Mesodermal cell (in vitro differentiated cells): ENCODE results near the gene ITPKB.
A peak's percentile ranks its signal among the peaks of the same experiment; 100 is the strongest.

ENCODE experiments used
- H3K27ac ChIP-seq: 2 replicates; pipeline ENCODE4 v1.7.0; 2013; ENCODE audit warnings: mild to moderate bottlenecking, low read depth, low read length, moderate library complexity; ENCODE audit not compliant: severe bottlenecking
- H3K36me3 ChIP-seq: 2 replicates; pipeline ENCODE4 v1.7.1; 2013; ENCODE audit warnings: mild to moderate bottlenecking, low read length, moderate library complexity; ENCODE audit not compliant: control insufficient read depth, insufficient read depth
- H3K4me1 ChIP-seq: one replicate; pipeline ENCODE4 v1.7.1; 2013; ENCODE audit warnings: mild to moderate bottlenecking, low read length; ENCODE audit not compliant: insufficient read depth, control insufficient read depth, poor library complexity, severe bottlenecking
- H3K4me3 ChIP-seq: 2 replicates; pipeline ENCODE4 v1.7.0; 2013; ENCODE audit warnings: low read length, control low read depth, mild to moderate bottlenecking; ENCODE audit not compliant: insufficient read depth, poor library complexity, severe bottlenecking; ENCODE audit errors: extremely low read depth
- H3K9me3 ChIP-seq: 2 replicates; pipeline ENCODE4 v1.7.1; 2013; ENCODE audit warnings: mild to moderate bottlenecking, low read length, moderate library complexity; ENCODE audit not compliant: control insufficient read depth
- WGBS, 2 experiments: methylation state at CpG; one replicate each; pipeline ENCODE4 v1.1.5; 2013; ENCODE audit warnings: missing lambda C conversion rate in 2 of 2; ENCODE audit not compliant: insufficient coverage in 2 of 2; 5-methylcytosine and 5-hydroxymethylcytosine counted together

The ITPKB gene

GRCh38 chr1:226714148-226714547, 24.9 kb downstream of the ITPKB start:
- no peak overlapping the region for H3K27ac ChIP-seq

GRCh38 chr1:226712742-226713419, 26.2 kb downstream of the ITPKB start:
- Histone ChIP-seq H3K4me3 (no peak overlapping the region), H3K36me3 (peaks cover 5% of the 10 kb centered on the region), H3K9me3 (no peaks in the 10 kb centered on the region), H3K4me1 (peaks cover 20% of the 10 kb centered on the region), H3K27ac (no peak overlapping the region)
- 87 to 89% methylated on average over 11 to 13 of the region's 19 CpGs for WGBS, 2 experiments

More at GRCh38 chr1:226714148-226714547, 24.9 kb downstream of the ITPKB start:
- H3K4me1 ChIP-seq, result peaks cover 10% of the 10 kb centered on the region
- H3K36me3 ChIP-seq, result peaks cover 7% of the 10 kb centered on the region
- H3K4me3 ChIP-seq, result no peak overlapping the region
- no peaks in the 10 kb centered on the region for H3K9me3 ChIP-seq

GRCh38 chr1:226711976-226712741, 26.9 kb downstream of the ITPKB start:
- Histone ChIP-seq H3K4me1 (peaks cover 20% of the 10 kb centered on the region), H3K27ac (no peak overlapping the region), H3K4me3 (no peak overlapping the region), H3K9me3 (no peaks in the 10 kb centered on the region), H3K36me3 (peaks cover 5% of the 10 kb centered on the region)
- WGBS, 2 experiments, result 90 to 91% methylated on average over 16 to 18 of the region's 21 CpGs

GRCh38 chr1:226710501-226710900, 28.6 kb downstream of the ITPKB start:
- Histone ChIP-seq H3K36me3 (peaks cover 8% of the 10 kb centered on the region), H3K4me1 (peaks cover 20% of the 10 kb centered on the region), H3K9me3 (no peaks in the 10 kb centered on the region), H3K27ac (no peak overlapping the region), H3K4me3 (no peak overlapping the region)
- 85 to 90% methylated on average over 2 of the region's 6 CpGs for WGBS, 2 experiments

GRCh38 chr1:226709953-226710352, 29.1 kb downstream of the ITPKB start:
- Histone ChIP-seq H3K36me3 (peaks cover 8% of the 10 kb centered on the region), H3K4me3 (no peak overlapping the region), H3K27ac (no peak overlapping the region), H3K4me1 (peaks cover 20% of the 10 kb centered on the region), H3K9me3 (no peaks in the 10 kb centered on the region)
- WGBS, 2 experiments, result 97 to 100% methylated on average over 2 of the region's 4 CpGs

- Histone ChIP-seq H3K4me3 (no peak overlapping the region), H3K36me3 (peaks cover 4% of the 10 kb centered on the region), H3K4me1 (peaks cover 20% of the 10 kb centered on the region), H3K27ac (no peak overlapping the region), H3K9me3 (no peaks in the 10 kb centered on the region)
- 80 to 82% methylated on average over 5 of the region's 5 CpGs for WGBS, 2 experiments
These were observed 30.1 kb downstream of the ITPKB start for GRCh38 chr1:226708967-226709396.

- WGBS, 2 experiments, result 71 to 75% methylated on average over 6 of the region's 6 CpGs
- H3K4me1 ChIP-seq, result peaks cover 16% of the 10 kb centered on the region
These were observed 30.7 kb downstream of the ITPKB start for GRCh38 chr1:226708342-226708780.

GRCh38 chr1:226706684-226707083, 32.4 kb downstream of the ITPKB start:
- Histone ChIP-seq H3K4me1 (peaks cover 23% of the 10 kb centered on the region), H3K9me3 (no peaks in the 10 kb centered on the region), H3K27ac (no peak overlapping the region), H3K4me3 (no peak overlapping the region), H3K36me3 (peaks cover 4% of the 10 kb centered on the region)
- 95 to 100% methylated on average over 2 to 4 of the region's 4 CpGs for WGBS, 2 experiments

More at GRCh38 chr1:226708342-226708780, 30.7 kb downstream of the ITPKB start:
- no peak overlapping the region for H3K27ac ChIP-seq
- no peak overlapping the region for H3K4me3 ChIP-seq
- no peaks in the 10 kb centered on the region for H3K9me3 ChIP-seq
- H3K36me3 ChIP-seq, result peaks cover 4% of the 10 kb centered on the region

- WGBS, 2 experiments, result 87 to 100% methylated on average over 6 to 9 of the region's 10 CpGs
- Histone ChIP-seq H3K27ac (peak overlapping the region; percentile 23), H3K4me3 (no peak overlapping the region), H3K4me1 (peaks cover 23% of the 10 kb centered on the region), H3K36me3 (peaks cover 8% of the 10 kb centered on the region), H3K9me3 (no peaks in the 10 kb centered on the region)
These were observed 34.7 kb downstream of the ITPKB start for GRCh38 chr1:226704169-226704937.

GRCh38 chr1:226702957-226703831, 35.9 kb downstream of the ITPKB start:
- Histone ChIP-seq H3K4me1 (peaks cover 13% of the 10 kb centered on the region), H3K27ac (peak overlapping the region; percentile 89), H3K36me3 (peaks cover 16% of the 10 kb centered on the region), H3K9me3 (no peaks in the 10 kb centered on the region), H3K4me3 (peak overlapping the region; percentile 38)
- WGBS, 2 experiments, result 6 to 7% methylated on average over 39 to 47 of the region's 62 CpGs
